Esophagus muscularis mucosa (tissue), 4 donors: ENCODE measurements around the gene DOK5. TPM values are rescaled to one million over a fixed set of nuclear protein-coding genes. Genes with fewer than 3 reads are reported as not detected.

Experiments
- DNase-seq: peaks from one replicate; pipeline ENCODE4 v3.0.0-alpha.2; 2017; ENCODE audit errors: extremely low spot score
- H3K27ac ChIP-seq, 4 donors: fragments of 200-600 bp; sonication (generic); replicated peaks in 1 of 4; 1 replicate in 3 of 4; 2 replicates in 1 of 4; pipeline ENCODE4 v1.5.1; 2016 to 2019; ENCODE audit warnings: mild to moderate bottlenecking in 1 of 4
- H3K27me3 ChIP-seq, 4 donors: fragments of 200-600 bp; sonication (generic); one replicate each; pipeline versions ENCODE4 v1.5.1 to v1.6.0; 2016 to 2019
- H3K36me3 ChIP-seq, 4 donors: fragments of 200-600 bp; sonication (generic); one replicate each; pipeline ENCODE4 v1.5.1; 2016 to 2019
- H3K4me1 ChIP-seq, 4 donors: fragments of 200-600 bp; sonication (generic); one replicate each; pipeline ENCODE4 v1.5.1; 2016 to 2019
- H3K4me3 ChIP-seq, 4 donors: fragments of 200-600 bp; sonication (generic); 1 replicate in 2 of 4; 2 replicates in 2 of 4; pipeline ENCODE4 v1.5.1; 2016 to 2019; ENCODE audit warnings: mild to moderate bottlenecking in 4 of 4, moderate library complexity in 1 of 4
- H3K9me3 ChIP-seq, 4 donors: fragments of 200-600 bp; sonication (generic); 1 replicate in 3 of 4; 2 replicates in 1 of 4; pipeline ENCODE4 v1.5.1; 2016 to 2019
- CTCF ChIP-seq, 3 experiments: fragments of 200-600 bp in 2 of 3; fragments of 450-650 bp in 1 of 3; sonication (generic) in 2 of 3; IDR thresholded peaks; one replicate each; pipeline ENCODE4 v1.5.1; 2017 to 2019; ENCODE audit warnings: antibody characterized with exemption in 3 of 3, mild to moderate bottlenecking in 2 of 3, moderate library complexity in 1 of 3
- EP300 ChIP-seq: sonication (generic); formaldehyde crosslinking; IDR thresholded peaks from one replicate; pipeline ENCODE4 v1.6.1; 2017; ENCODE audit warnings: antibody characterized with exemption
- POLR2A ChIP-seq: fragments of 450-650 bp; IDR thresholded peaks from one replicate; pipeline ENCODE4 v1.6.1; 2017; ENCODE audit warnings: antibody characterized with exemption, moderate library complexity, mild to moderate bottlenecking, low read depth
- POLR2AphosphoS5 ChIP-seq, 2 donors: sonication (generic); formaldehyde crosslinking; IDR thresholded peaks; one replicate each; pipeline ENCODE4 v1.6.1; 2017; ENCODE audit warnings: antibody characterized with exemption in 2 of 2
- WGBS: methylation state at CpG from one replicate; pipeline ENCODE4 v1.1.5; 2018; 5-methylcytosine and 5-hydroxymethylcytosine counted together
- intact Hi-C: fragments of 100-400 bp; cut with DNase I; formaldehyde crosslinking; loops from one replicate; pipeline ENCODE4 v1.15.1; 2023
- total RNA-seq, 4 donors: library from RNA; depleted of rRNA; stranded (reverse); fragments of >200 nt; gene quantifications; one replicate each; pipeline versions ENCODE4 v1.1.0 to v1.2.1, GENCODE V29; 2016

Gene DOK5
- total RNA-seq, 4 donors from 2014 or later: 0.32 to 1.5 (median 0.79) TPM

GRCh38 chr20:54532573-54532972 is 57.2 kb downstream of the DOK5 start:
- peaks cover 0 to 13% (median 2%) of the 10 kb centered on the region in 4 donors for H3K9me3 ChIP-seq
- WGBS: 90% methylated on average over 3 of the region's 3 CpGs
- no peak overlapping the region for H3K4me3 ChIP-seq
- H3K4me1 ChIP-seq: no peaks in the 10 kb centered on the region
- H3K36me3 ChIP-seq: no peaks in the 10 kb centered on the region
- no peaks in the 10 kb centered on the region for H3K27me3 ChIP-seq
- TF ChIP-seq POLR2A (no peak), POLR2AphosphoS5 (IDR thresholded peaks at IDR 0.05) (no peak), EP300 (no peak), CTCF (IDR thresholded peaks at IDR 0.05) (no peak)
- H3K27ac ChIP-seq: no peak overlapping the region
- intact Hi-C loops: no loop called here
- no peak for DNase-seq

GRCh38 chr20:54534101-54534500 is 58.7 kb downstream of the DOK5 start:
- no peaks in the 10 kb centered on the region for H3K4me1 ChIP-seq
- no peak overlapping the region for H3K4me3 ChIP-seq
- no peak overlapping the region for H3K27ac ChIP-seq
- no peak for TF ChIP-seq POLR2AphosphoS5 (IDR thresholded peaks at IDR 0.05)
- TF ChIP-seq CTCF (IDR thresholded peaks at IDR 0.05): no peak
- no peak for TF ChIP-seq EP300
- peaks cover 0 to 13% (median 8%) of the 10 kb centered on the region in 4 donors for H3K9me3 ChIP-seq
- DNase-seq: no peak
- WGBS: 92% methylated on average over 4 of the region's 4 CpGs
- H3K36me3 ChIP-seq: no peaks in the 10 kb centered on the region
- H3K27me3 ChIP-seq: no peaks in the 10 kb centered on the region
- intact Hi-C loops: no loop called here

GRCh38 chr20:54535033-54535432 is 59.6 kb downstream of the DOK5 start:
- no peak for DNase-seq
- no peak overlapping the region for H3K27ac ChIP-seq
- peaks cover 0 to 11% (median 8%) of the 10 kb centered on the region in 4 donors for H3K9me3 ChIP-seq
- no peak for TF ChIP-seq POLR2AphosphoS5 (IDR thresholded peaks at IDR 0.05)
- TF ChIP-seq POLR2A: no peak
- TF ChIP-seq CTCF (IDR thresholded peaks at IDR 0.05): no peak
- TF ChIP-seq EP300: no peak
- H3K4me1 ChIP-seq: no peaks in the 10 kb centered on the region
- WGBS: 85% methylated on average over 2 of the region's 2 CpGs
- no peaks in the 10 kb centered on the region for H3K36me3 ChIP-seq
- no peak overlapping the region for H3K4me3 ChIP-seq
- H3K27me3 ChIP-seq: no peaks in the 10 kb centered on the region
- intact Hi-C loops: no loop called here

GRCh38 chr20:54535746-54536145 is 60.4 kb downstream of the DOK5 start:
- no peak for DNase-seq
- no peak overlapping the region for H3K4me3 ChIP-seq
- H3K4me1 ChIP-seq: no peaks in the 10 kb centered on the region
- peaks cover 0 to 11% (median 3%) of the 10 kb centered on the region in 4 donors for H3K9me3 ChIP-seq
- H3K27me3 ChIP-seq: no peaks in the 10 kb centered on the region
- no peak for TF ChIP-seq EP300
- no peak for TF ChIP-seq POLR2A
- TF ChIP-seq CTCF (IDR thresholded peaks at IDR 0.05): no peak
- TF ChIP-seq POLR2AphosphoS5 (IDR thresholded peaks at IDR 0.05): no peak
- intact Hi-C loops: no loop called here
- H3K36me3 ChIP-seq: no peaks in the 10 kb centered on the region
- no peak overlapping the region for H3K27ac ChIP-seq

- peaks cover 0 to 11% (median 0%) of the 10 kb centered on the region in 4 donors for H3K9me3 ChIP-seq
- H3K4me3 ChIP-seq: no peak overlapping the region
- WGBS: 87% methylated on average over 7 of the region's 7 CpGs
- H3K4me1 ChIP-seq: no peaks in the 10 kb centered on the region
- no peaks in the 10 kb centered on the region for H3K36me3 ChIP-seq
- no peak for DNase-seq
- H3K27ac ChIP-seq: no peak overlapping the region
- TF ChIP-seq EP300: no peak
- no peak for TF ChIP-seq POLR2A
- TF ChIP-seq POLR2AphosphoS5 (IDR thresholded peaks at IDR 0.05): no peak
- no peak for TF ChIP-seq CTCF (IDR thresholded peaks at IDR 0.05)
- intact Hi-C loops: no loop called here
- H3K27me3 ChIP-seq: no peaks in the 10 kb centered on the region
These were observed 64.2 kb downstream of the DOK5 start for GRCh38 chr20:54539521-54540046.
